Hematopoietic multipotent progenitor cell (in vitro differentiated cells): Measurements from ENCODE around the gene ST14. TPM values are rescaled to one million over a fixed set of nuclear protein-coding genes. Genes with fewer than 3 reads are reported as not detected.

Experiments
- DNase-seq, 3 donors: peaks; one replicate each; pipeline ENCODE4 v3.0.0-alpha.2; 2011 to 2015; ENCODE audit warnings: low read depth in 2 of 3, low spot score in 2 of 3
- total RNA-seq: library from RNA; depleted of rRNA; stranded (reverse); fragments of >200 nt; gene quantifications from one replicate; pipeline ENCODE4 v1.2.3, GENCODE V29; 2012

The ST14 gene
- 2.2 TPM for total RNA-seq

DNA sequence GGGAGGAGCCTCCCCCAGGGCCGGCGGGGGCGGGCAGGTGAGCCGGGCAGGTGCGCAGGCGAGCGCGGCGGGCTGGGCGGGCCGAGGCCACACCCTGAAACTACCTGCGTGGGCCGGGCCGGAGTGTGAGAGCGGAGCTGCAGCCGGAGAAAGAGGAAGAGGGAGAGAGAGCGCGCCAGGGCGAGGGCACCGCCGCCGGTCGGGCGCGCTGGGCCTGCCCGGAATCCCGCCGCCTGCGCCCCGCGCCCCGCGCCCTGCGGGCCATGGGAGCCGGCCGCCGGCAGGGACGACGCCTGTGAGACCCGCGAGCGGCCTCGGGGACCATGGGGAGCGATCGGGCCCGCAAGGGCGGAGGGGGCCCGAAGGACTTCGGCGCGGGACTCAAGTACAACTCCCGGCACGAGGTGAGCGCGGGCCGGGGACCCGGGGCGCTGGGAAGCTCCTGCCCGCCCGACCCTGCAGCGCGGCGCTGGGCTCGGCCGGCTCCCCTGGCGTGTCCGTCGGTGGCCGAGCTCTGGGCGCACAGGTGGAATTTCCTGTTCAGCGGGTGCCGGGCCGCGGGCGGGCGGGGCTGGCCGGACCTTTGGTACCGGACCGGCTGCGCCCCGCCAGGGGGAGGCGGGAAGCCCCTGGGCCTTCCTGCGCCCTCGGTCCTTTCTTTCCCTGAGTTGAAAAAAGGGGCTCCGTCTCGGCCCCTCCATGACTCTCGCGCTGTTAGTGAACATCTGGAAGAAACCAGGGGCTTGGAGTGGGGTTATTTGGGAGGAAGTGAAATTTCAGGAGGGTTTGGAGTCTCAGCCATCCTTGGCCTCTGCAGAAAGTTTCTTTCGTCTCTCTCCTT is at the start of gene ST14:
TSS of gene ST14 (plus strand) at position 126 of the 841 bp plus-strand sequence. CDS start at position 324, 198 bp downstream.
- peak in 2 of 3 donors; percentile 32 to 37 for DNase-seq

DNA sequence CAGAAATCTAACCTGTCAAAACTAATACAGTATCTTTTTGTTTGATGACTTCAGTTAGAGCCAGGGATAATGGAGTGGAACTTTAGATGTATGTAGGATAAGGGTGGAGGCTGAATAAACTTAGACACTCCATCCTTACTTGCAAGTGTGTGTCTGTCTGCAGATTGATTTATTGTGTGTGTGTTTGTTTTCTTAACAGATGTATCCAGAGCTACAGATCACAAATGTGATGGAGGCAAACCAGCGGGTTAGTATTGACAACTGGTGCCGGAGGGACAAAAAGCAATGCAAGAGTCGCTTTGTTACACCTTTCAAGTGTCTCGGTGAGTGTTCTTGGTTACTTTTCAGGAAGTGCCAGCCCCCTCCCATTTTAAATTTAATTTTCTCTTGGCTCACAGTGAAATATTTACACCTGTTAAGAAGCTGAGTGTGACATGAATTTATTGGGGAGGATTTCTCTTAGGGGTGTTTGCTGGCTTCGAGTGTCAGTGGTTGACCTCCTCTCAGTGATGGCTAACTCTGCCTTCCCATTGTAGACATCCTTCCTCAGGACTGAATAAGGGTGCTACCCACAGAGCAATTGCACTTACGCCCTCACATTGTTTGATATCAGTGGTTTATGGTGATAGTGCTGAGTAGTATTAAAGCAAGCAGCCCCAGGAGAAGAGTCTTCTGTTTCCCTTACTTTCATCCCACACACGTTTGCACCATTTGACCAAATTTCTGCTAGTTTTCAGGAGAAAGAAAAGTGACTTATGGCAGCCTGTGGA is 49.1 kb upstream of the ST14 start:
- DNase-seq: no peak

DNA sequence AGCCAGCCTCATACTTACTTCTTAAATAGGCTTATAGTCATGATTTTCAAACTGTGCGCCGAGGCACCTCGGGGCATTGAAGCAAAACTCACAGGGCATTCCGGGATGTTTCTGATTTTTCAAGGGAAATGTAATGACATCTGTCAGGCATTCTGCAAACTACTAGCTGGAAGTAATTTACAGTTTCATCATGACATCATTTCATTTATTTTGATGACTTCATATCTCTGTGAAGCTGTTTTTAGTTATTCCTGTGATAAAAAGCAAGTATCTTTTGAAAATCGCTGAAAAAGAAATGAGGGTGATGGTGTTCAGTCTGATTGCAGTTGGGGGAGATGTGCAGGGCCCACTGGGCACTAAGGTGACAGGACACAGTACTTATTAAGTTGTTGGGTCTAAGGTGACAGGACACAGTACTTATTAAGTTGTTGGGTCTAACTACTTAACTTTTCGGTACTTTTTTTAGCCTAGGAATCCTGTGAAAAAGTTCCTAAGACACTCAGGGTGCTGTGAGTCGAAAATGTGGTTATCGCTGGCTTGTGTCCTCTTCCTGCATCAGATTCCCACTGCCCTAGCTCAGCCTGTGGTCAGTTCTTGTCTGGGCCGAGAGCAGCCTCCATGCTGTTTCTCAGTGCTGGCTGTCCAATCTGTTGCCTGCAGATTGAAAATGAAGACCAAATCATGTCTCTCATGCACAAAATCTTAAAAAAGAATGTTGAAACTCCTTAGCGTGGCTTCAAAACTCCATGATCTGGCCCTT is 47.3 kb upstream of the ST14 start:
- DNase-seq: no peak

DNA sequence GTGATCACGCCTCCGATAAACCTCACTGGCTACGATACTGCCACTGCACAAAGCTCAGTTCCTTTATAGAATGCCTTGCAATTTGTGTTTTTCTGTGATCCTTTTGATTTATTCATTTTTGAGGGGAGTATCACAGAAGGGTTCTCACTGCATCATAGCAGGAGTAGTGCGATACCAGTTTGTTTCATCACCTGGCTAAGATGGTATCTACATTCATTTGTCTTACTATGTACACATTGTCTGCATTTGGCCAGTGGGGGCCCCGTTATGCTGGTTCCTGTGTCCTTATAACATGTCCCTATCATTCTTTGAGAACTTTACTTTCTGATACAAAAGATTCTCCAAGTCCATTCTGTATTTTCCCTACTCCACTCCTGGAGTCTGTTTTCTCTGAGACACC is 45.3 kb upstream of the ST14 start:
- no peak for DNase-seq

DNA sequence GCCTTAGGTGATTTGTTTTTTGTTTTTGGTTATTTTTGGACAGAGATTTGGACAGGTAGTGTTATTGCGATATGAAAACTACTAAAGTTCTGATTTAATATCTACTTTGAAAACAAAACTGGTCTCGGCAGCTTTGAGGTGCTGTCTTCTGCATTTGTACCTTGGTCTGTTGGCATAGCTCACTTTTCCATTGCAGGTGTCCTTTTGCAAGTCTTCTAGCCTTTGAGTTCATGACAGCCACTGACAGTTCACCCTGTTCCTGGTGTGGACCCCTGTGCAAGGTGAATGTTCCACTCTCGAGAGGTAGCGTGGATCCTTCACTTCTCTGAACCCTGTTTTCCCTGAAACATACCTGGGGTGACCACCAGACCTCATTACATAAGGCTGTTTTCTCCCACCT is 44.9 kb upstream of the ST14 start:
- no peak for DNase-seq

DNA sequence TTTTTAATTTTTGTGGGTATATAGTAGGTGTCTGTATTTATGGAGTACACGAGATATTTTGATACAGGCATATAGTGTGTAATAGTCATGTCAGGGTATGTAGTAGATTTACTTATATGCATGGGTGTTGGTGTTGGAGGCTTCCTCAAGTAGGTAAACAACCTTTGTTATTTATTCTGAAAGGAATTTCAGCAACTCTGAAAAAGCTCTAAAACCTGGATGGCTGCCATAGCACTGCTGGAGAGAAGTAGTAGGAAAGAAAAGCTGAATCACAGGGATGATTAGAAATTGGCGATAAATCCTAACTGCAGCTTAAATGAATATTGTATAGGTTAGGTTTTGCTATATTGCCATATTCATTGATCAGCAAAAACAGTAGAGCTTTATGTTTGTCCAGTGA is 44.4 kb upstream of the ST14 start:
- DNase-seq: no peak

DNA sequence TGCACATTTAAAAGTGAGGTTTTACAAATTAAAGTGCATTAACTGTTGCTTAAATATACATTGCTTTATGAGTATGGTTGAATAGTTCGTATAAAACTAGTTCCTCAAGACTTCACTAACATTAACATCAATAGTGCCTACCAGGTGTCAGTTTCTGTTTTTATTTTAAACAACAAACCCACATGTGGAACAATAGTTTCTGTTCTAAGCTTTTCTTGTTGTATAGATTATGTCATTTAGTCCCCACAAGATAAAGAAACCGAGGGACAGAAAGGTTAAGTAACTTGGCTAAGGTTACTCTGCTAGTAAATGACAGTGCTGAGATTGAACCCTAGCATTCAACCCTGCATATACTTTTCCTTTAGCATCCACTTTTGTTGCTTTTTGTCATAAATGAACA is 41.4 kb upstream of the ST14 start:
- no peak for DNase-seq

DNA sequence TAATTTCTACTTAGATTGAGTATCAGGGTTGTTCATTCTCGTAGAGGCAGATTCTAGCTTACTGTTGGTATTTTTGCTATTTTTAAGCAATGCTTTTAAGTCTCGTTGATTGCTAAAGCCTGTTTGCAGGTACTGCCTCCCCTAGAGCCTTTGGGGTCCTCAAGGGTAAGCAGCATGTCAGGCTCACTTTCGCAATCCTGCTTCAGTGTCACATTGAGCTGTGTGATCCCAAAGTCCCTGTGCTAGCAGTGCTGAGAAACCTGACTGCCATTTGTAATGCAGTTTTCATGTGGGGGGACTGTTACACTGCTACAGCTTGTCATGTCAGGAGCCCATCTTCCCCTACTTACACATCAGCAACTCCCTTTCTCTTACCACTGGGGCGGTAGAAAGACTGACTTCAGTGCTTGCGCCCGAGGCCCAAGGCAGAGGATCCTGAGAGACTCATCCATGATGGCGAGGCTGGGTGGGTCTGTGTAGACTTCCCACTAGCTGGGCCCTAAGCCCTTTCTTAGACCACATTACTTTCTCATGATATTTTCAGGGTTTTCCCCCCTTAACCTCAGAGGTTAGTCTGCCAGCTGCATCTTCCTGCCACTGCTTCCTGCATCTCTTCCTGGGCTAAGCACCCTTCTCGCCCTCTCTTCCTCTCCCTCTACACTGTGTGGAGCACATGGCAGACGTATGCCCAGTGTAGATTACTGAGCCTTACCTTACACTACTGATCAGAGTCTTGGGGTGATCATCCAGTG is 40.8 kb upstream of the ST14 start:
- DNase-seq: peak in 1 of 3 donors; percentile 41

DNA sequence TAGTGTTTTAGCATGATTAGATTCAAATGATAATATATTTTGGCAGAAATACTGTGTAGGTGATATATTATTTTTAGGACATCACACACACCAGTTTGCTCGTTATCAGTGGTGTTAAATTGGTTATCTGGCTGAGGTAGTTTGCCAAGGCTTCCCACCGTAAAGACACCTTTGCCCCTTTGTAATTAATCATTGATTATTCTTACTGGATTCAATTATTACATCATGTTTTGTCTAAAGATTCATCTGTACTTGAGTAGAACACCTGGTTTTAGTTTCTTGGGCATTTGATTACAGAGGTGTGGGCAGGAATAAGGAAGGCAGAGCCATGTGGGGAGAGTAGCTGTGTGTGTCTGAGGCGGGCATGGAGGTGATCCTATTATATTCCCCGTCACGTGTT is 39.5 kb upstream of the ST14 start:
- DNase-seq: no peak

DNA sequence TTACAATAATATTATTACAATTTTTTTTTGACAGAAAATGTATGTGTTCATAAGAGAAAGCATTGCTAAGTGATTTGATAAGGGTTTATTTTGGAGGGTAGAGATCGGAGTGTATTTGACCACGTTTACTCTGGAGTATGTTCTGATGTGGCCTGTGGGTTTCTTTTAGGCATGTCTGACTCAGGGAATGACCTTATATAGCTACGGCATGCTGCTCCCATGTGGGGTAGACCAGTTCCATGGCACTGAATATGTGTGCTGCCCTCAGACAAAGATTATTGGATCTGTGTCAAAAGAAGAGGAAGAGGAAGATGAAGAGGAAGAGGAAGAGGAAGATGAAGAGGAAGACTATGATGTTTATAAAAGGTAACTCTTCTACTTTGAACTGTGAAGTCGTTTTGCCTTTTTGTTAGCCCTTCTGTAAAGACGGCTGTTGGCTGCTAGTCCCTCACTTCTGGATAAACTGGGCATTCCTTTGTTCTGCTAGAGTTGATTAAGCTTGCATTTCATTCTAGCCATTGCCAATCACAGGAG is 38.1 kb upstream of the ST14 start:
- no peak for DNase-seq

DNA sequence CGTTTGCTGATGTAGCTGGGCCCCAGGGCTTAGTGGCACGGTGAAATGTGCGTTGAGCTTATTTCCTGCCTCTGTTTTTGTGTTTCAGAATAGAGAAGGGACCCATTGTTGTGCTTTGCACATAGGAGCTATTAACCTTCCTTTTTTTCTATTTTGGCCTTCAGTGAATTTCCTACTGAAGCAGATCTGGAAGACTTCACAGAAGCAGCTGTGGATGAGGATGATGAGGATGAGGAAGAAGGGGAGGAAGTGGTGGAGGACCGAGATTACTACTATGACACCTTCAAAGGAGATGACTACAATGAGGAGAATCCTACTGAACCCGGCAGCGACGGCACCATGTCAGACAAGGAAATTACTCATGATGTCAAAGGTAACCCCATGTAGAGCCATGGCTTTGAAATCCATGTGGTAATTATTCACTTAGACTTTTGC is 37.4 kb upstream of the ST14 start:
- no peak for DNase-seq

DNA sequence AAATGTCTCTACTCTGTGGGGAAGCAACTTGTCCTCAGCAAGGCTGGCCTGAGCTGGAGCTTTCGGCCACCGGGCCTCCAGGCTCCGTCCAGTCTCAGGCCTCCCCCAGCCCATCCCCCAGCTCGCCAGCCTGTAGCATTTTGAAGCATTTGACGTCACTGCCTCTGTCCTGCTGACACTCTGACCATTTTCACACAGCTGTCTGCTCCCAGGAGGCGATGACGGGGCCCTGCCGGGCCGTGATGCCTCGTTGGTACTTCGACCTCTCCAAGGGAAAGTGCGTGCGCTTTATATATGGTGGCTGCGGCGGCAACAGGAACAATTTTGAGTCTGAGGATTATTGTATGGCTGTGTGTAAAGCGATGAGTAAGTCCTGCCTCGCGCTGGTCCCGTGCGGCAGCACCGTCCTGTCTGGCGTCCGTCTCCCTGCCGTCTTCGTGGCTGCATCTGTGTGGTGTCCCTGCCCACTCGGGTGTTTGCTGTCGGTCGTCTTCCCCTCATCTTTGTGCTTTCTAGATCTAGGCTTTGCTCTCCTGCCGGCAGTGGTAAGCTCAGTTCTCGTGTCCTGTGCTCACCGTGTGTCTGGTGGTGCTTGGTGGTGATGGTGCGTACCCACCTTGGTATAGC is 36.1 kb upstream of the ST14 start:
- no peak for DNase-seq

DNA sequence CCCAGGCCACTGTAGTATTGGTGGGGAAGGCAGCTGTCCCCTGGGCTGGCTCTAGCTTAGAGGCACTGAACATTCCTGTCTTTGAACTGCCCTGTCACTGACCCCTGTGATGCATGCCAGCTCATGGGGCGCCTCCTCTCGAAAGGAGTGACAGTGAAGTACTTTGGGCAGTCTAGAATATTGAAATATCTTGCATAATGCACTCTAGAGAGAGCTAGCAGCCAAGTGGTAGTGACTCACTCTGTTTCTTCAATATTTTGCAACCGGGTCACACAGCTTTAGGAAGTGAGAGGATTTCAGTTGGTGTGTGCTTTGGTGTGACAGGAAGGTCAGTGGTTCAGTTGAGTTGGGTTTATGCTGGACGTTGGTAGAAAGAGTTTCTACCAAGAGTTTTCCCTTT is 35.5 kb upstream of the ST14 start:
- DNase-seq: no peak

DNA sequence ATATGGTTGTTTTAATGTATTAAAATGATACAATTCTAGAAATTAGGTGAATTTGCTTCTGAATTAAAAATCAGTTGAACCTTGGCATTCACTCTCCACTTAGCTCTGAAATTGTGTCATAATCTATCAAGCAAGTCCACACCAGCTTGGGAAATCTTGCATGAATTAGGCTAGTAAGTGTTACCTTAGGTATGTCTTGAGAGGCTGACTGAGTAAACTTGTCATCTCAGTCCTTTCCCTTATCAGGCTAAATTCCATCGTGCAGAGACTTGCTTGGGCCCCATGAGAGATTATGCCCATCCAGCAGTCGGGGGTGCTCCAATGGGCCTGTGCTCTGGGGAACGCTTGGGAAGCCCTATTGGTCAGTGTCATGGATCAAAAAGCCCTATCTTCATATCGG is 33.9 kb upstream of the ST14 start:
- DNase-seq: no peak

DNA sequence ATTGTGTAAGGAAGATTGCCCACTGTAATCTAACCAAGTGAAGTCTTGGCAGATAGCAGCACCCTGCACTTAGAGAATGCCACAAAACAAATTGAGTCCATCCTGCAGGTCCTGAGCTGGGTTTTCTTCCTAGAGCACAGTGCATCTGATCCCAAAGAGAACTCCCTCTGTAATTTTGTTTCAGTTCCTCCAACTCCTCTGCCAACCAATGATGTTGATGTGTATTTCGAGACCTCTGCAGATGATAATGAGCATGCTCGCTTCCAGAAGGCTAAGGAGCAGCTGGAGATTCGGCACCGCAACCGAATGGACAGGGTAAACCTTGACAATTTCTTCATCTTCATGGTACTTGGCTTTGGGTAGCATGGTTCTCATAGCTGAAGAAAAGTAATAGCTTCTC is 33.1 kb upstream of the ST14 start:
- DNase-seq: no peak

DNA sequence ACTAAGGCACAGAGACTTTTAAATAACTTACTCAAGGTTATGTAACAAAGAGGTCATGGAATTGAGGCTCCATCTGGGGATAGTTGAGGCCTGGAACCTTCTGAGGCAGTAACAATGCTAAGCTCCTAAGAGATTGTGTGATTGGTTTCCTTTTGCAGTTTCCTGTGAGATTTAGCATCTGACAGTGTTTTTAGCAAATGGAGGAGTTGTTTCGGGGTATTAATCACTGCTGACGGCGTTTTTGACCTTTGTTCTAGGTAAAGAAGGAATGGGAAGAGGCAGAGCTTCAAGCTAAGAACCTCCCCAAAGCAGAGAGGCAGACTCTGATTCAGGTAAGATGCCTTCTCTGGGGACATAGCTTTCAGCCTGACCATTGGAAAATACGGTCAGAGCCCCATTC is 32.1 kb upstream of the ST14 start:
- DNase-seq: no peak

DNA sequence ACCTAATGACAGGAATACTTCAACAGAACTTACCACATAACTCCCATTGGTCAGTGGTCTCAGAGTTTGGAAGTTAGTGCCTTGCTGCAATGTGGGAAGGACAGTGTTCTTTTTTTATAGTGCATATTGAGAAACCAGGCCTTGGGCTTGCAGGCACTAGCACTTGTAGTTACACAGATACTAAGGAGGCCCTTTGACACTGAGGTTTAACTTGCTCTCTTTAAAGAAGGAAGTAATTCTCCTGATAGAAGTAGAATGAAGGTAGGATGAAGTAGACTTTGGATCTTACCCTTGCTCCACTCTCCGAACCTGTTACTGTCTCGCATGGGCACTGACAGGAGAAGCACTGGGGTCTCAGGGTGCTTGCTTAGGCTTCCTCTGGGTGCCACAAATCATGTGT is 31.0 kb upstream of the ST14 start:
- DNase-seq: no peak

DNA sequence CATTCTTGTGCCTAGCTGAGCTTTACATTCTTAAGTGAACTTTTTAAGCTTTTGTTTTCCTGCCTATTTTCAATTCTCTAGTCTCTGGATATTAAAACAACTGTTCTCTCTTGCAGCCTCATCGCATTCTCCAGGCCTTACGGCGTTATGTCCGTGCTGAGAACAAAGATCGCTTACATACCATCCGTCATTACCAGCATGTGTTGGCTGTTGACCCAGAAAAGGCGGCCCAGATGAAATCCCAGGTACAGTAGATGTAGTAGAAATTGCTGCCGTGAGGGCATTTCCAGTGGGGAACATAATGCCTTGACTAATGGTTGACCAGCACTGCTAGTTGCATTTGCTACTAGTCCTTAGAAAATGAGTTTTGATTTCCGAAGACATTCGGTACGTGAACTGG is 29.7 kb upstream of the ST14 start:
- no peak for DNase-seq

DNA sequence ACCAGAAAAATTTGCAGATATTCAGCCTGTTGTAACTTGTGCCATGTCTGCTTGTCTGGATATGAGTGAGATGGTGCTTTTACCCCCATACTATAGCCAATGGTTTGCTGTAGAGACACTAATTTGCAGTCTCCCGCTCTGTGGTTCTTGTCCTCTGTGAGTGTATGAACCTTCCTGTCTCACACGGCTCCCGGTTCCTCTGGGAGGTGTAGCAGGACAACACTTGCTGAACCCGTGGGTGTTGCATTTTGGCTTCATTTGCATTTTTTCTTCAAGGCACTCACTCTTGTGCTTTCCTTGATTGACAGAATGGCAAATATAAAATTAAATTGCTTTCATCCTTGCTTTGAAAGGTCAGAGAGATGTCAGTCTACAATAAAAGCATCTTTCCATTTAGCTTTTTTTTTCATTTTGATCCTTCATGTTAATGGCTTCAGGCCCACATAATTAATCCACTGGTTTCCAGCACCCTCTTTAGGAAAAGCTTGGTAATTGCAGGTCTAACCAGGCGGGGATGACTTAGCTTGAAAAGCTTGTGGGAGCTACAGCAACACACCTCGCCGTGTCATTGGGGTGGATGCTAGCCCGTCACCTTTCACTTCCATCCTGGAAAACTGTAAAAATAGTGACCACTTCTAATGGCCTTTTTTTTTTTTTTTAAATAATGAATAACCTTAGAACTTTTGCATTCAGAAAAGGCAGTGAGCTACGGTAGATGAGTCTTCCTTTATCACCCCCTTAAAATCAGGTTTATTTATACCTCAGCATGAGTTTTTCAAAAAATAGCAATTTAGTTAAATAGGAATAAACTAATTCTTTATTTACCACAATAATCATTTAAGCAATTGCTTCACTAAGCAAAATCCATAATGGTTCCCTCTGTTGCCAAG is 27.4 kb upstream of the ST14 start:
- peak; percentile 34 to 89 (median 58) for DNase-seq
